SU-DHL-6 (cell line): ENCODE measurements around the gene NFIX.

Source experiments
- H2AFZ ChIP-seq: fragments of 200-600 bp; sonication (generic); 2 replicates; pipeline ENCODE4 v1.6.1; 2014; ENCODE audit warnings: low read depth, mild to moderate bottlenecking, moderate library complexity, mixed read lengths, antibody characterized with exemption, low read length; ENCODE audit not compliant: severe bottlenecking
- H3F3A ChIP-seq: fragments of 200-600 bp; shearing (Covaris generic); 2 replicates; pipeline ENCODE4 v1.6.0; 2016; ENCODE audit warnings: antibody characterized with exemption, mild to moderate bottlenecking; ENCODE audit not compliant: insufficient read depth
- H3K27ac ChIP-seq: fragments of 200-600 bp; sonication (generic); 2 replicates; pipeline ENCODE4 v1.5.1; 2016; ENCODE audit warnings: low read depth, mild to moderate bottlenecking, low read length, moderate library complexity, mixed read lengths
- H3K27me3 ChIP-seq: fragments of 200-600 bp; sonication (generic), shearing (Covaris generic); 2 replicates; pipeline ENCODE4 v1.6.0; 2014; ENCODE audit warnings: mild to moderate bottlenecking, low read length
- H3K36me3 ChIP-seq: fragments of 200-600 bp; sonication (generic); 2 replicates; pipeline ENCODE4 v1.6.1; 2014; ENCODE audit warnings: mild to moderate bottlenecking, low read length, mixed read lengths
- H3K4me2 ChIP-seq: fragments of 300-600, 200-600 bp; shearing (Covaris generic), sonication (generic); 2 replicates; pipeline ENCODE4 v1.6.0; 2014; ENCODE audit warnings: low read length, low read depth, mild to moderate bottlenecking; ENCODE audit not compliant: poor library complexity, severe bottlenecking
- H3K4me3 ChIP-seq: fragments of 200-600 bp; sonication (generic); 2 replicates; pipeline ENCODE4 v1.5.1; 2014; ENCODE audit warnings: antibody characterized with exemption, low read length, mild to moderate bottlenecking, mixed read lengths; ENCODE audit not compliant: insufficient read depth, poor library complexity, severe bottlenecking
- H3K79me2 ChIP-seq: fragments of 200-600 bp; sonication (generic); 2 replicates; pipeline ENCODE4 v1.6.1; 2014; ENCODE audit warnings: mild to moderate bottlenecking, low read length, moderate library complexity; ENCODE audit not compliant: insufficient read depth
- H3K9ac ChIP-seq: fragments of 200-600 bp; sonication (generic); 2 replicates; pipeline ENCODE4 v1.7.0; 2014; ENCODE audit warnings: mild to moderate bottlenecking, low read length
- H3K9me2 ChIP-seq: fragments of 200-600 bp; sonication (generic); replicated peaks from 2 replicates; pipeline ENCODE4 v1.6.1; 2014; ENCODE audit warnings: low read length; ENCODE audit not compliant: insufficient read depth
- H3K9me3 ChIP-seq: fragments of 200-600 bp; sonication (generic); 2 replicates; pipeline ENCODE4 v1.6.1; 2014; ENCODE audit warnings: low read length, mixed read lengths; ENCODE audit not compliant: insufficient read depth
- H4K20me1 ChIP-seq: fragments of 200-600 bp; sonication (generic); 2 replicates; pipeline ENCODE4 v1.6.1; 2014; ENCODE audit warnings: low read depth, mild to moderate bottlenecking, antibody characterized with exemption, low read length, moderate library complexity, mixed read lengths
- EZH2phosphoT487 ChIP-seq: fragments of 200-600 bp; sonication (generic), shearing (Covaris generic); conservative IDR thresholded peaks from 2 replicates; pipeline ENCODE4 v1.6.1; 2018; ENCODE audit warnings: mild to moderate bottlenecking, antibody characterized with exemption, low read length, moderate library complexity, mixed read lengths
- TF ChIP-seq, protein P1 (sequence below): fragments of 200-600 bp; sonication (generic); IDR thresholded peaks from one replicate; pipeline ENCODE4 v1.5.1; 2017; ENCODE audit warnings: antibody characterized with exemption, mild to moderate bottlenecking, low read length, moderate library complexity; ENCODE audit not compliant: insufficient read depth, poor library complexity, severe bottlenecking

The NFIX gene

DNA sequence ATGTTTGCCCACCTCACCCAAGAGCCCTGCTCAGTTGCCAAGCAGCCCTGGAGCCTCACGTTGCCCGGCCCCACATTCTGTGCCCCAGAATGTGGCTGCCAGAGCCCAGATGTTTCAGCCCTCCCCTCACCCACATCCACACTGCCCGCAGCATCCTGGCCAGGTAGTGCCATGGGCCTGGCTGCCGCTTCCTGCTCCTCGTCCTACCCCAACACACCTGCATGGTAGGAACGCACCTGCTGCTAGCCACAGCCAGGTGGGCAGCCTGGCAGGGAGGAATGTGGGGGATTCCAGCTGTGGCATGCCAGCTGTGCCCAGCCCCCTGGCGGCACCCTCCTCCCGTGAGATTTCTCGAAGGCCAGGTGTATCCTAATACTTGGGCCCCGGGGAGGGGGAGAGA is 7.5 kb upstream of the NFIX start:
- Histone ChIP-seq H4K20me1 (no peaks in the 10 kb centered on the region), H3K9ac (no peak overlapping the region), H3K27me3 (no peaks in the 10 kb centered on the region), H3K79me2 (no peaks in the 10 kb centered on the region), H3K9me2 (no peaks in the 10 kb centered on the region), H3K4me2 (no peak overlapping the region), H2AFZ (no peak overlapping the region), H3K27ac (no peak overlapping the region), H3K4me3 (no peak overlapping the region), H3K9me3 (no peaks in the 10 kb centered on the region), H3F3A (no peaks in the 10 kb centered on the region), H3K36me3 (no peaks in the 10 kb centered on the region)
- TF ChIP-seq, protein P1, sequence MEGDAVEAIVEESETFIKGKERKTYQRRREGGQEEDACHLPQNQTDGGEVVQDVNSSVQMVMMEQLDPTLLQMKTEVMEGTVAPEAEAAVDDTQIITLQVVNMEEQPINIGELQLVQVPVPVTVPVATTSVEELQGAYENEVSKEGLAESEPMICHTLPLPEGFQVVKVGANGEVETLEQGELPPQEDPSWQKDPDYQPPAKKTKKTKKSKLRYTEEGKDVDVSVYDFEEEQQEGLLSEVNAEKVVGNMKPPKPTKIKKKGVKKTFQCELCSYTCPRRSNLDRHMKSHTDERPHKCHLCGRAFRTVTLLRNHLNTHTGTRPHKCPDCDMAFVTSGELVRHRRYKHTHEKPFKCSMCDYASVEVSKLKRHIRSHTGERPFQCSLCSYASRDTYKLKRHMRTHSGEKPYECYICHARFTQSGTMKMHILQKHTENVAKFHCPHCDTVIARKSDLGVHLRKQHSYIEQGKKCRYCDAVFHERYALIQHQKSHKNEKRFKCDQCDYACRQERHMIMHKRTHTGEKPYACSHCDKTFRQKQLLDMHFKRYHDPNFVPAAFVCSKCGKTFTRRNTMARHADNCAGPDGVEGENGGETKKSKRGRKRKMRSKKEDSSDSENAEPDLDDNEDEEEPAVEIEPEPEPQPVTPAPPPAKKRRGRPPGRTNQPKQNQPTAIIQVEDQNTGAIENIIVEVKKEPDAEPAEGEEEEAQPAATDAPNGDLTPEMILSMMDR: no peak
- no peak for TF ChIP-seq EZH2phosphoT487

DNA sequence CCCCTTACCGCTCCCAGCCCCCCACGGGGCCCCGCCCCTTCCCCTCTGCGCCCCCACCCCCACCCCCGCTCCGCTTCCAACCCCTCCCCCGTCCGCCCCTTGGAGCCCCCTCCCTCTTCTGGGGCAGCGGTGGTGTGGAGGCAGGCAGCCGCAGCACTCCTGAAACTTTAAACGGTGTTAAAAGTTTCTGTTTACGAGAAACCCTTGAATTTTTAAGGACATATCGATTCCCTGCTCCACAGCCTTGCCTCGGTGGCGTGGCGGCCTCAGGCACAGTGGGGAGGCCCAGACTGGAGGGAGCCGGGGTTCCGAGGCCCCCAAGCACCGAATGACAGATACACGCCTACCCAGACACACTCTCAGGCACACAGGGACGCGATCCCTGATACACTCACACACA is 4.8 kb upstream of the NFIX start:
- Histone ChIP-seq H2AFZ (no peak overlapping the region), H3K9me3 (no peaks in the 10 kb centered on the region), H3K79me2 (no peaks in the 10 kb centered on the region), H3K4me3 (no peak overlapping the region), H3K9ac (no peak overlapping the region), H3K9me2 (no peaks in the 10 kb centered on the region), H3K27me3 (no peaks in the 10 kb centered on the region), H3K27ac (no peak overlapping the region), H4K20me1 (no peaks in the 10 kb centered on the region), H3K36me3 (no peaks in the 10 kb centered on the region), H3F3A (no peaks in the 10 kb centered on the region), H3K4me2 (no peak overlapping the region)
- TF ChIP-seq EZH2phosphoT487: no peak
- TF ChIP-seq, protein P1: no peak

DNA sequence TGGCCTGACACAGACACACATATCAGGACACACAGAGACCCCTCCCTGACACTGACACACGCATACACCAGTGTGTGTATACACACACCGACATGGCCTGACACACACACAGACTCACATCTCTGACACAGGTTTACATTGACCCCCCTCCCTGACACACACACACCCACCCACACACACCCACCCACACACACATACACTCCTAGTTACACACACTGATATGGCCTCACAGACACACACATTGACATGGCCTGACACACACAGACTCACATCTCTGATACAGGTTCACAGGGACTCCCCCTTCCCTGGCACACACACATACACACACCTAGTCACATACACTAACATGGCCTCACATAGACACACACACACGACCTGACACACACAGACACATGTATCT is 4.4 kb upstream of the NFIX start:
- Histone ChIP-seq H3K27ac (no peak overlapping the region), H3K4me3 (no peak overlapping the region), H3F3A (no peaks in the 10 kb centered on the region), H3K9me2 (no peaks in the 10 kb centered on the region), H3K36me3 (no peaks in the 10 kb centered on the region), H4K20me1 (no peaks in the 10 kb centered on the region), H3K9me3 (no peaks in the 10 kb centered on the region), H3K79me2 (no peaks in the 10 kb centered on the region), H2AFZ (no peak overlapping the region), H3K9ac (no peak overlapping the region), H3K4me2 (no peak overlapping the region), H3K27me3 (no peaks in the 10 kb centered on the region)
- TF ChIP-seq EZH2phosphoT487: no peak
- TF ChIP-seq, protein P1: no peak

DNA sequence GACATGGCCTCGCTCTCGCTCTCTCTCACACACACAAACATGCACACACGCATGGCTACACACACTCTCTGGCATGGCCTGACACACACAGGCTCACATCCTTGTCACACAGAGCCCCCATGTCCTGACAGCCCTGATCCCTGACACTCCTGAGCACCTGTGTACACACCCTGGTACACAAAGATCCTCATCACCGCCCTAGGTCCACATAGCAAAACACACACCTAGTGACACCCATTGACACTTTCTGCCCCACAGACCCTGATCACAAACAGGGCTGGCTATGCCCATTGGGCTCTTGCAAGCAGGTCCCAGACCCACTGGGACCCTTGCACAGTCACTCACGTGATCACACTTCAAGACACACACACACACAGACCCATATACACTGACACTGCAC is 4.0 kb upstream of the NFIX start:
- no peak overlapping the region for H3K4me3 ChIP-seq
- no peaks in the 10 kb centered on the region for H3K27me3 ChIP-seq
- H3F3A ChIP-seq: no peaks in the 10 kb centered on the region
- TF ChIP-seq, protein P1: no peak
- no peak for TF ChIP-seq EZH2phosphoT487
- H2AFZ ChIP-seq: no peak overlapping the region
- H3K27ac ChIP-seq: no peak overlapping the region
- H3K79me2 ChIP-seq: no peaks in the 10 kb centered on the region
- H3K36me3 ChIP-seq: no peaks in the 10 kb centered on the region
- no peaks in the 10 kb centered on the region for H3K9me3 ChIP-seq
- no peak overlapping the region for H3K4me2 ChIP-seq
- H3K9me2 ChIP-seq: no peaks in the 10 kb centered on the region
- no peak overlapping the region for H3K9ac ChIP-seq
- no peaks in the 10 kb centered on the region for H4K20me1 ChIP-seq
